HPDE6-E6E7 (cell line): ENCODE measurements around the gene KIF12.
"Not testable (repeated sequence)": the region's sequence is repeated elsewhere in the genome, so short reads cannot be mapped to it uniquely, and the experiment has no call there.

ENCODE experiments used
- DNase-seq: peaks from one replicate; pipeline ENCODE4 v3.0.0; 2011; ENCODE audit warnings: missing footprints; ENCODE audit errors: extremely low spot score

Gene KIF12

GRCh38 chr9:114047717-114048116 is 51.4 kb downstream of the KIF12 start:
- DNase-seq = no peak

- DNase-seq = no peak
Observed at GRCh38 chr9:114046875-114047274, 52.2 kb downstream of the KIF12 start.

- no peak for DNase-seq
Observed at GRCh38 chr9:114046237-114046755, 52.8 kb downstream of the KIF12 start.

GRCh38 chr9:114043660-114044059 is 55.4 kb downstream of the KIF12 start:
- not testable (repeated sequence) for DNase-seq
